HG02885 (cell line): ENCODE data around the gene PLRG1.

ENCODE experiments used
- ATAC-seq: cut with Tn5 transposase; IDR thresholded peaks from one replicate; pipeline ENCODE4 v1.9.1; 2021; ENCODE audit warnings: mild to moderate bottlenecking; ENCODE audit not compliant: unreplicated experiment, poor library complexity

PLRG1 gene

DNA sequence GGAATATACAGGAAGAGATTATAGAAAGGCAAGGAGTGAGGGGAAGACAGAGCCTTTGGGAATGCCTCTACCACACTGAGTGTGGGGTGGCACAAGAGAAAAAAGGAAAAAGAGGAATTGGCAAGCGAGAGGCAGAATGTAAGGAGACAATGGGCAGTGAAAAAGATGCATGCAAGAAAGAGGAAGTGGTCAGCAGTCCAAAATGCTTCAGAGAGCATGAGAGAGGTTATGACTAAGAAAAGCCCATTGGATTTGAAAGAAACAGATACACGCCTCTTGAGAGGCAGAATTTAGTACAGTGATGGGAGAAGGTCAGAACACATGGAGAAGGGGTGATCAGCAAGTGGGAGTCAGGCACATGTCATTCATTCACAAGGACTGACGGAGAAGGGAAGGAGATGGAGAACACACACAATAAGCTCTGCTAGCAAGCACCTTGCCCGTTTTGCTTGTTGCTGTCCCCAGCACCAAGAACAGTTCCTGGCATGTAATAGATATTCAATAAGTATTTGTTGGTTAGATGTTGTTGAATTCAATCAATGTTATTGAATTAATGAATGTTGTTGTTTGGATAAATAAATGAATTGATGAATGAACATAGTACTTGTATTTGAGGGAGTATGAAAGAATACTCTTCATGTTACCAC lies 65.0 kb downstream of the PLRG1 start:
- ATAC-seq, result peak; percentile 99
